Cardiac fibroblast (primary cell): ENCODE results near the gene DPP6.

Source experiments
- DNase-seq, 2 donors: peaks; one replicate each; pipeline versions ENCODE4 v3.0.0 to v3.0.0-alpha.2; 2010; ENCODE audit warnings: low read depth in 2 of 2
- H3K4me3 ChIP-seq, 2 donors: replicated peaks in 1 of 2; 1 replicate in 1 of 2; 2 replicates in 1 of 2; pipeline ENCODE4 v1.5.1; 2011; ENCODE audit warnings: low read depth in 2 of 2, low read length in 2 of 2, mild to moderate bottlenecking in 2 of 2, moderate library complexity in 1 of 2
- CTCF ChIP-seq: IDR thresholded peaks from one replicate; pipeline ENCODE4 v1.5.1; 2011; ENCODE audit warnings: low read depth, mild to moderate bottlenecking, low read length, inconsistent platforms

The DPP6 gene

GRCh38 chr7:154832557-154833138, 780.5 kb downstream of the DPP6 start:
- no peak for DNase-seq
- H3K4me3 ChIP-seq, result no peak overlapping the region
- no peak for TF ChIP-seq CTCF

- DNase-seq, result no peak
Observed at GRCh38 chr7:154836021-154836448, 783.8 kb downstream of the DPP6 start.

GRCh38 chr7:154837087-154837486, 784.9 kb downstream of the DPP6 start:
- no peak for TF ChIP-seq CTCF
- DNase-seq, result no peak
- H3K4me3 ChIP-seq, result no peak overlapping the region

More at GRCh38 chr7:154836021-154836448, 783.8 kb downstream of the DPP6 start:
- no peak for TF ChIP-seq CTCF
- no peak overlapping the region for H3K4me3 ChIP-seq

- TF ChIP-seq CTCF, result no peak
- DNase-seq, result no peak
Observed at GRCh38 chr7:154837622-154838021, 785.4 kb downstream of the DPP6 start.

GRCh38 chr7:154840086-154840485, 787.9 kb downstream of the DPP6 start:
- H3K4me3 ChIP-seq, result no peak overlapping the region
- no peak for DNase-seq
- TF ChIP-seq CTCF, result no peak

More at GRCh38 chr7:154837622-154838021, 785.4 kb downstream of the DPP6 start:
- no peak overlapping the region for H3K4me3 ChIP-seq

- no peak for TF ChIP-seq CTCF
- no peak for DNase-seq
- H3K4me3 ChIP-seq, result no peak overlapping the region
Observed at GRCh38 chr7:154841731-154842331, 789.6 kb downstream of the DPP6 start.

GRCh38 chr7:154842591-154842990, 790.4 kb downstream of the DPP6 start:
- H3K4me3 ChIP-seq, result no peak overlapping the region
- DNase-seq, result peak in 1 of 2 donors; percentile 4
- no peak for TF ChIP-seq CTCF
